ENCODE measurements around the gene CNN2. TPM values are rescaled to one million over a fixed set of nuclear protein-coding genes. Genes with fewer than 3 reads are reported as not detected.

The CNN2 gene
- total and polyA plus RNA-seq, 5 experiments from 2014 or later, result 211 to 693 (median 498) TPM

DNA sequence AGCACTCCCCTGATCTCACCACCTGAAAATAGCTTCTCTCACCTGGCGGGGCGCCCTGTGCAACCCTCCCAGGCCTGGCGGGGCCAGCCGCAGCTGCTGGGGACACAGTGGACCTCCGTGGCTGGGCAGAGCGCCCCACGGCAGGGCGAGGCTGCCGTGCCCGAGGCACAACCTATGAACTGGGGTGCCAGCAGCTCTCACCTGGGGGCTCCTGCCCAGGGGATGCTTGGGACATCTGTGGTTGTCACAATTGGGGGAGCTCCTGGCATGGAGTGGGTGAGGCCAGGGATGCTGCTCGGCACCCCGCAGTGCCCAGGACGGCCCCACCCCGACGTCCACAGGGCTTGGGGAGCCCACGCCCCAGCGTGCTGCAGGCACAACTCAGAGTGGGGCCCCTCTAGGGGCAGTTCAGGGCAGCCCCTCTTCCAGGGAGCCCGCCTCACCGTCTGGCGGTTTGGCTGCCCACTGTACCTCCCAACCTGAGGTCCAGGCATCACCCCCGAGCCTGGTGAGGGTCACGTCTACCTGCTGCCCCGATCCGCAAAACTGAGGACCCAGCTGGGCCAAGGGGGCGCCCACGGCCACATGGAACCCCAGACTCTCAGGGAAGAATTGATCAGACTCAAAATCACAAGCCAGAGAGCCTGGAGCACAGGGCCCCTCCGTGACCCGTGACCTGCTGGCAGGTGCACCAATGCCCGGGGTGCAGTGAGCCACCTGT lies 11.2 kb upstream of the CNN2 start:
- DNase-seq (no peak), ATAC-seq (no peak)
- Mint-ChIP-seq H3K27ac (peak overlapping the region in 2 of 10 donors; percentile 15 to 53), H3K4me3 (no peak overlapping the region), H3K27me3 (no peaks in the 10 kb centered on the region), H3K4me1 (peaks cover 14 to 44% (median 40%) of the 10 kb centered on the region in 4 donors), H3K36me3 (peaks cover 0 to 14% (median 0%) of the 10 kb centered on the region in 3 donors), H3K9me3 (no peaks in the 10 kb centered on the region)
- POLR2A ChIA-PET, result interaction anchor here (0.5 to 22.1 kb wide), 8 partner anchors 9 to 118 kb away, joined by 3 to 1566 read pairs (median 4); partner anchors contain the start of gene ARHGAP45

DNA sequence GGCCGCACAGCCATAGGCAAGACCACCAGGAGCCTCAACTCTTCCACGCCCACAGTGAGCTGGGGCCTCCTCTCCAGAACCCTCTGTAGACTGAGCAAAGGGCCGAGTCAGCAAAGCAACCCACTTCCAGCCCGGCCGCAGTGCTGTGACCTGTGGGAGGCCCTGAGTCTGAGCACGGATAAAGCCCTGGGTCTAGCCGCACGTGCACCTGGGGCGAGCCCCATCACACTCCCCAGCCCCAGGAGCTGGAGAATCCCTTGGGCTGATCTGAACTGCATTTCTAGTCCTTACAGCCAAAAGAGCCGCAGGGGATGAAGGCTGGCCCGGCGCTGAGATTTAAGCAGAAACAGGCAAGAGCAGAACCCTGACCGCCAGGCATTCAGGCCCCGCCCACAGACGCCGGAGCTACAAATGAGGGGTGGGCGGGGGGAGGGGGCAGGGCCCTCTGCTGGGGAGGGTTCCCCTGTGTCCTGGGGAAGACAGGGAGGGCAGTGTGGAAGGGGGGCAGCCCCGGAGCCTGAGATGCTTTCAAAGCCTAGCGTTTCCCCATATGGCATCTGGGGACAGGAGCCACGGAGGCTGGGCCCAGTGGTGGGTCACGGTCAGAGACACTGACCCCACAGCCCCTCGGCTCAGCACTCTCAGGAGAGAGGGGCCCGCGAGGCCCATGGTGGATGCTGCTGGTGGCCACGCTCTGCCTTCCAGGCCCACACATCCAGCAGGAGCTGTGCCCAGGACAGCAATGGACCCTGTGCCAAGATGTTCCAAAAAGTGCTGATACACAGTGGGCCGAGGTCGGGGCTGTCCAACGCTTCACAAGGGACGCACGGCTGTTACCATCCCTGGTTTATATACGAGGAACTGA lies 10.4 kb upstream of the CNN2 start:
- DNase-seq, result no peak
- POLR2A ChIA-PET, result interaction anchor here (0.6 to 22.1 kb wide), 9 partner anchors 10 to 117 kb away, joined by 3 to 1566 read pairs (median 8); partner anchors contain the start of genes ARHGAP45 and CNN2
- Mint-ChIP-seq H3K9me3 (no peaks in the 10 kb centered on the region), H3K4me3 (peak overlapping the region in 6 of 10 donors; percentile 9 to 94 (median 38)), H3K27ac (peak overlapping the region in 3 of 10 donors; percentile 15 to 56 (median 53)), H3K36me3 (peaks cover 0 to 14% (median 0%) of the 10 kb centered on the region in 3 donors), H3K27me3 (no peaks in the 10 kb centered on the region), H3K4me1 (peaks cover 14 to 45% (median 40%) of the 10 kb centered on the region in 4 donors)
- ATAC-seq, result no peak

DNA sequence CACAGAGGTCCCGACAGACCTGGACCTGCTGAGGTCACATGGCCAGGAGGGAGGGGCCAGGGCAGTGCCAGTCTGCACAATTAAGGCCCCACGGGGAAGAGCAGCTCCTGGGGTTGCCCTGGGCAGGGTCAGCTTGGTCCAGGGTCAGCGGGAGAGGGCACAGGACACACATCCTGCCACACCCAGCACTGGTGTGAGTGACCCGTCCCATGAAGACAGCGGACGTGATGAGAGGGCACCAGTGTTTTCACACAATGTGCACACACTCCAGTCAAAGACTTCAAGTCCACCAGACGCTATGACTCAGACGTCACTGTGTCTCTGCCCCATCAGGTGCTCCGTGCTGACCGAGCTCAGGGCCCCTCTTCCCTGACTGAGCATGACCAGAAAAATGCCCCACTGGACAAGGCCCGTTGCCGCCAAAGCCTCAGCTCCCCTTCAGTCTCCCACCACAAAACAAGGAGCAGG lies 9.7 kb upstream of the CNN2 start:
- peak overlapping the region in 9 of 10 donors; percentile 9 to 94 (median 62) for H3K4me3 Mint-ChIP-seq
- H3K27me3 Mint-ChIP-seq, result peaks cover 0 to 6% (median 0%) of the 10 kb centered on the region in 5 donors
- H3K36me3 Mint-ChIP-seq, result peaks cover 0 to 11% (median 0%) of the 10 kb centered on the region in 3 donors
- peaks cover 20 to 51% (median 47%) of the 10 kb centered on the region in 4 donors for H3K4me1 Mint-ChIP-seq
- POLR2A ChIA-PET, result interaction anchor here (0.7 to 22.1 kb wide), 7 partner anchors 11 to 61 kb away, joined by 3 to 1566 read pairs (median 11); partner anchors contain the start of genes ARHGAP45, CNN2 and WDR18
- DNase-seq (no peak), ATAC-seq (no peak)
- peak overlapping the region in 5 of 10 donors; percentile 25 to 72 (median 66) for H3K27ac Mint-ChIP-seq
- H3K9me3 Mint-ChIP-seq, result no peaks in the 10 kb centered on the region

DNA sequence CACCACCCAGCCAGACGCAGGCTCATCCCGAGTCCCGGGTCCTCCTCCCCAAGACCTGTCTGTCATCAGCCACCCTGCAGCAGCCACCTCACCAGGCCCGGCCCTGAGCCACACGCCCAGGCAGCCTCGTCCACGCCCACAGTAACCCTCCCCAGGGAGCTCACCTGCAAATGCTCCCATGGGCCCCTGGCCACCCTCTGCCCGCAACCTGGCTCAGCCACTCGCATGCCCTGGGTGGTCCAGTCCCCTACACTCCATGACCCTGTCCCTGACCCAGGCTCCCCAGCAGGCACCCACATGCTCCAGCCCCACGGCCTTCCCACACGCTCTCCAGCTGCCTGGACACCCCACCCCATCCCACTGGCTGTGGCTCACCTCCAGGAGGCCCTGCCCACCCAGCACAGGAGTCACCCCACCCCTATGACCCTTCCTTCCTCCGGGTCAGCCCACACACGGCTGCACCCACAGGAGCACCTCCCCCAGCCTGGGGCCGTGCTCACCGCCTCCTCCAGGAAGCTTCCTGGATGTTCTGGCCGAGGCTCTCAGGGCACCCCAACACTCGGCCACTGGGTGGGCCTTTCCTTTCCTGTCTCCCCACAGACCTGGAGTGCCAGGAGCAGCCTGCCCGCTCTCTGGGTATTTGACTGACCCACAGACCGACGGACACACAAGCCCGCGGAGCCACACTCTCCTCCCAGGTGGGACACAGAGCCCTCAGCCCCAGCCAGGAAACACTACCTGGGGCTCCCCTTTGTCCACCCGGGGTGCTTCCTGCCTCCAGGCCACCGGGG lies 9.1 kb upstream of the CNN2 start:
- peak overlapping the region in 8 of 10 donors; percentile 5 to 84 (median 69) for H3K27ac Mint-ChIP-seq
- peaks cover 20 to 55% (median 49%) of the 10 kb centered on the region in 4 donors for H3K4me1 Mint-ChIP-seq
- H3K4me3 Mint-ChIP-seq, result peak overlapping the region; percentile 22 to 94 (median 60)
- peaks cover 0 to 6% (median 0%) of the 10 kb centered on the region in 5 donors for H3K27me3 Mint-ChIP-seq
- no peaks in the 10 kb centered on the region for H3K9me3 Mint-ChIP-seq
- peaks cover 0 to 9% (median 0%) of the 10 kb centered on the region in 3 donors for H3K36me3 Mint-ChIP-seq
- POLR2A ChIA-PET, result interaction anchor here (0.7 to 22.1 kb wide), 6 partner anchors 10 to 60 kb away, joined by 3 to 1566 read pairs (median 8); partner anchors contain the start of genes ARHGAP45, CNN2 and WDR18
- ATAC-seq, result no peak
- DNase-seq, result no peak

DNA sequence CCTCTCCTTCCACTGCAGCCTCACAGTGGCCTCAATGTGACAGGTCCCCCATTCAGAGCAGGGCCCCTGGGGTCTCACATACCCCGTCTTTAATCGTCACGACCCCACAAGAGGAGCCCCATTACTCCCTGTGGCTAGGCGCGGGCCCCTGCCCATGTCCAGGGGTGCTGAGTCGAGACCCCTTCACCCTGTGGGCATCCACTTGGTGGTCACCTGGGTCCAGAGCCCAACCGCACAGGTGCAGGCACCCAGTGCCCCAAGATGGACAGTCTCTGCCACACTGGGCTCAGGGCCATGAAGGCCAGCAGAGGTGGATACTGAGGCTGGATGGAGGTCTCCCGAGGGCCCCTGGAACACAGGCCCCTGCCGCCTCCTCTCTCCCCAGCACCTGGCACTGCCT lies 8.5 kb upstream of the CNN2 start:
- Mint-ChIP-seq H3K9me3 (no peaks in the 10 kb centered on the region), H3K27ac (peak overlapping the region in 5 of 10 donors; percentile 36 to 76 (median 72)), H3K27me3 (peaks cover 0 to 6% (median 0%) of the 10 kb centered on the region in 5 donors), H3K4me1 (peaks cover 20 to 55% (median 50%) of the 10 kb centered on the region in 4 donors), H3K36me3 (peaks cover 0 to 9% (median 0%) of the 10 kb centered on the region in 3 donors), H3K4me3 (peak overlapping the region in 8 of 10 donors; percentile 14 to 94 (median 54))
- no peak for DNase-seq
- ATAC-seq, result no peak
- POLR2A ChIA-PET, result interaction anchor here (1.1 to 22.1 kb wide), 3 partner anchors 9 to 60 kb away, joined by 3 to 1566 read pairs (median 11); partner anchors contain the start of genes ARHGAP45, CNN2 and WDR18

DNA sequence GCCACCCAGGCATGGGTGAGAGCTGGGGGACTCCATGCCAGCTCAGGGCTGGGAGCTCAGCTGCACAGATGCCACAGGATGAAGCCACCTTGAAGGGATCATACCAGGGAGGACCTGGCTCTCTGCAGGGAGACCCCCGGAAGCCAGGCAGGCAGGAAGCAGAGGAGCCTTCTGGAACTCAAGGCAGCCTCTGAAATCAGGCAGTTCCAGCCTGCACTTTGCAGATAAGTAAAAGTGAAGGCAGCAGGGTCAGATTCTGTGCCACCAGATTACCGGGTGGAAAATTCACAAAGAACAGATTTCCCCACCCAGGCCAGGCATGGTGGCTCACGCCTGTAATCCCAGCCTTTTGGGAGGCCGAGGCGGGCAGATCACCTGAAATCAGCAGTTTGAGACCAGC lies 8.0 kb upstream of the CNN2 start:
- H3K4me1 Mint-ChIP-seq, result peaks cover 20 to 55% (median 50%) of the 10 kb centered on the region in 4 donors
- POLR2A ChIA-PET, result interaction anchor here (0.7 to 22.1 kb wide), 8 partner anchors 11 to 250 kb away, joined by 3 to 1566 read pairs (median 9); partner anchors contain the start of genes ABCA7, ARHGAP45 and GPX4
- no peaks in the 10 kb centered on the region for H3K9me3 Mint-ChIP-seq
- H3K27ac Mint-ChIP-seq, result peak overlapping the region in 4 of 10 donors; percentile 11 to 74 (median 28)
- peaks cover 0 to 9% (median 0%) of the 10 kb centered on the region in 3 donors for H3K36me3 Mint-ChIP-seq
- H3K27me3 Mint-ChIP-seq, result peaks cover 0 to 6% (median 0%) of the 10 kb centered on the region in 5 donors
- H3K4me3 Mint-ChIP-seq, result peak overlapping the region; percentile 86 to 94 (median 90)
- no peak for ATAC-seq
- no peak for DNase-seq

DNA sequence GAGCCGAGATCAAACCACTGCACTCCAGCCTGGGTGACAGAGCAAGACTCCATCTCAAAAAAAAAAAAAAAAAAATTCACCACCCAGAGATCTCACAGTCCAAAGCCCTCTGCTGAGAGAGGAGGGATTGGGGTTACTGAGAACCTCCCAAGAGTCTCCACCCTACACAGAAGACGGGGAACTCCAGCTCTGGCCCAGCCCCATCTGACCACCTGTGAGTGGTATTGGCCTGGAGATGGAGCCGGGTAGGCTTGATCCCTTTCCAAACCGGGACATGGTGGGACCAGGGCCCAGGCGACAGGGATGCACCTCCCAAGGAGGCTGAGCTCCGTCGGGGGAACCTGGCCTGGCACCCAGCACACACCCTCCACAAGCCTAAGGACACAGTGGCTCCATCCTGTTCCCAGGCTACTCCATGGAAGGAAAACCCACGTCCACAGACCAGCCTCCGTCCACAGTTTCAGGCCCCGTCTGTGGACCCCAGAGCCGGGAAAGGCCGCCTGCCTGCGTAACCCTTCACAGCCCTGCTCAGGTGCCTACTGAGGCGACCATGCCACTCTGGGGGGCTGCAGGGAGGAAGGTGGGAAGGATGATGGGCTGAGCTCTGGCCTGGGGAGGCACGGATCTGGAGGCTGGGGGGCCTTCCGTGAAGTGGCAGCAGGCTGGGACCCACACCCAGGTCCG lies 7.3 kb upstream of the CNN2 start:
- Mint-ChIP-seq H3K27me3 (peaks cover 0 to 6% (median 0%) of the 10 kb centered on the region in 5 donors), H3K4me3 (peak overlapping the region; percentile 86 to 94 (median 90)), H3K9me3 (no peaks in the 10 kb centered on the region), H3K36me3 (peaks cover 0 to 8% (median 0%) of the 10 kb centered on the region in 3 donors), H3K4me1 (peaks cover 19 to 56% (median 50%) of the 10 kb centered on the region in 4 donors), H3K27ac (peak overlapping the region in 9 of 10 donors; percentile 11 to 95 (median 70))
- no peak for ATAC-seq
- DNase-seq, result no peak
- POLR2A ChIA-PET, result interaction anchor here (0.6 to 22.1 kb wide), 15 partner anchors 9 to 250 kb away, joined by 3 to 1566 read pairs (median 6); partner anchors contain the start of genes ABCA7, ARHGAP45, ATP5F1D and GPX4

DNA sequence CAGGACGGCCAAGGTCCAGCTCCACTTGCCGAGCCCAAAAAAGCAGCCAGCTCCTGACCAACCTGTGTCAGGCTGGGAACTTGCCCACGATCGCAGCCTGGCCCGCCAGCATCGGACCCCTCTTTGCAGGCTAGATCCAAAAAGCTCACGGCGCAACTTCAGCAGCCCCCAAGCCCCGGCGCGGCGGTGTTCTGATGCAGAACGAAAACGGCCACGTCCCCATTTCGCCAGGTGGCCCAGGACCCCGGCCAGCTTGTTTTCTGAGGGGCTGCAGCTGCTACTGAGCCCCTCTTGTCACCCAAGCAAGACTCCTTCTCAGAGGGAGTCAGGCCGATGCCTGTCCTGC lies 6.8 kb upstream of the CNN2 start:
- no peak for ATAC-seq
- Mint-ChIP-seq H3K36me3 (peaks cover 0 to 6% (median 0%) of the 10 kb centered on the region in 3 donors), H3K9me3 (no peaks in the 10 kb centered on the region), H3K27ac (peak overlapping the region in 9 of 10 donors; percentile 91 to 100 (median 96)), H3K27me3 (peaks cover 0 to 6% (median 0%) of the 10 kb centered on the region in 5 donors), H3K4me1 (peaks cover 18 to 56% (median 49%) of the 10 kb centered on the region in 4 donors), H3K4me3 (peak overlapping the region; percentile 86 to 94 (median 90))
- POLR2A ChIA-PET, result interaction anchor here (0.6 to 22.1 kb wide), 16 partner anchors 9 to 222 kb away, joined by 3 to 1566 read pairs (median 6); partner anchors contain the start of genes ABCA7, ARHGAP45, ATP5F1D and GPX4
- no peak for DNase-seq

DNA sequence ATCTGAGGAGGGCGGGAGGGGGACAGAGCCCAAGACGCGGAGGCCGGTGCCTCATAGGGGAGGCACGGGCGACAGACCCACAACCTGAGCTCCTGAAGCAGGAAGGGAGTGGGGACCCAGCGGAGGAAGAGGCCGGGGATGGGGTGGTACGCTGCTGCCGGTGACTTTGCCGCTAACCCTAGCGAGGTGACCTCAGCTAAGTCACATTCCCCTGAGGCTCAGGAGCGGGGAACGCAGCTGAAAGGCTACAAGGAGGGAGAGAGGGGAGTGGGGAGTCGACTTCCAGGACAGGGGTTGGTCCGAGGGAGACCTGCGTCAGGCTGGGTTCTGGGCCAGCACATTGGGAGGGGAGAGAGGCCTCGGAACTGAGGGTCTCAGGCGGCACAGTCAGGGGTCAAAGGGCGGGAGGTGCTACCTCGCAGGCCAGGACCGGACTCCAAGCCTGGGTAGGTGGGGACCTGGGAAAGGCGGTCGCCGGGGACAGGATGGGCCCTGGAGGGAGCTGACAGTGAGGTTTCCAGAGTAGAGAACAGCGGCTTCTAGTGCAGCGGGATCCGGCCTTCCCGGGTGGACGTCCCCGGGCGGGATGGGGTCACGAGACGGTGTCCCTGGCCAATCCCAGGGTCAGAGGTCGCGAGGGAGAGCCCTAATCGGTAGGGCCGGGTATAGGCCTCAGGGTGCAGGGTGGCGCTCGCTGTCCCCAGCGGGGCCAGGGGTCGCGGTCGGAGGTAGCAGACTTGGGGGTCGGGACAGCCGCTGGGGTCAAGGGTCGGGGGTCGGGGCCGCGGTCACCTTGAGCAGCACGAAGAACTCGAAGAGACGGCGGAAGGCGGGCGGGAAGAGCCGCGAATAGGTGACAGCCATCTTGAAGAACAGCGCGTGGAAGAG lies 6.2 kb upstream of the CNN2 start:
- ATAC-seq (no peak), DNase-seq (peak in 1 of 10 donors; percentile 39)
- H3K4me3 Mint-ChIP-seq, result peak overlapping the region; percentile 86 to 94 (median 90)
- no peaks in the 10 kb centered on the region for H3K9me3 Mint-ChIP-seq
- peak overlapping the region; percentile 85 to 100 (median 96) for H3K27ac Mint-ChIP-seq
- H3K4me1 Mint-ChIP-seq, result peaks cover 18 to 57% (median 49%) of the 10 kb centered on the region in 4 donors
- H3K36me3 Mint-ChIP-seq, result peaks cover 0 to 6% (median 0%) of the 10 kb centered on the region in 3 donors
- peaks cover 0 to 6% (median 0%) of the 10 kb centered on the region in 5 donors for H3K27me3 Mint-ChIP-seq
- POLR2A ChIA-PET, result interaction anchor here (0.6 to 22.1 kb wide), 22 partner anchors 8 to 222 kb away, joined by 3 to 1566 read pairs (median 4); partner anchors contain the start of genes ABCA7, ARHGAP45, ATP5F1D and GPX4

Measured in naive thymus-derived CD8-positive, alpha-beta T cell (primary cell).